ENCODE measurements around the gene PAM. TPM values are rescaled to one million over a fixed set of nuclear protein-coding genes. Genes with fewer than 3 reads are reported as not detected.
A peak's percentile ranks its signal among the peaks of the same experiment; 100 is the strongest.

Gene PAM
- total RNA-seq, 2 donors from 2014 or later: 32.9 to 38.2 TPM

- Mint-ChIP-seq H3K9me3 (no peaks in the 10 kb centered on the region), H3K27me3 (ENCODE audit: insufficient read depth) (no peaks in the 10 kb centered on the region), H3K36me3 (ENCODE audit: low read depth) (no peaks in the 10 kb centered on the region), H3K4me3 (no peak overlapping the region), H3K27ac (no peak overlapping the region), H3K4me1 (peaks cover 20% of the 10 kb centered on the region)
- no peaks in the 10 kb centered on the region for H3K9me3 ChIP-seq (ENCODE audit: control insufficient read depth, low read length)
- H3K27me3 ChIP-seq (ENCODE audit: control insufficient read depth, insufficient read depth, low read length, poor library complexity, severe bottlenecking): peaks cover 25% of the 10 kb centered on the region
- no peak for TF ChIP-seq CTCF (conservative IDR thresholded peaks at IDR 0.05)
- no peaks in the 10 kb centered on the region for H3K4me1 ChIP-seq (ENCODE audit: control insufficient read depth, insufficient read depth, low read length)
- DNase-seq: no peak
- H3K36me3 ChIP-seq (ENCODE audit: control insufficient read depth, insufficient read depth, low read length): no peaks in the 10 kb centered on the region
- H3K4me3 ChIP-seq (ENCODE audit: low read length): no peak overlapping the region
- no peak overlapping the region for H3K27ac ChIP-seq (ENCODE audit: low read depth, low read length)
- H3K9ac ChIP-seq (ENCODE audit: extremely low read depth, low read length, poor library complexity, severe bottlenecking): no peak overlapping the region
Measured at GRCh38 chr5:102762095-102762534, 7.0 kb downstream of the PAM start.

DNA sequence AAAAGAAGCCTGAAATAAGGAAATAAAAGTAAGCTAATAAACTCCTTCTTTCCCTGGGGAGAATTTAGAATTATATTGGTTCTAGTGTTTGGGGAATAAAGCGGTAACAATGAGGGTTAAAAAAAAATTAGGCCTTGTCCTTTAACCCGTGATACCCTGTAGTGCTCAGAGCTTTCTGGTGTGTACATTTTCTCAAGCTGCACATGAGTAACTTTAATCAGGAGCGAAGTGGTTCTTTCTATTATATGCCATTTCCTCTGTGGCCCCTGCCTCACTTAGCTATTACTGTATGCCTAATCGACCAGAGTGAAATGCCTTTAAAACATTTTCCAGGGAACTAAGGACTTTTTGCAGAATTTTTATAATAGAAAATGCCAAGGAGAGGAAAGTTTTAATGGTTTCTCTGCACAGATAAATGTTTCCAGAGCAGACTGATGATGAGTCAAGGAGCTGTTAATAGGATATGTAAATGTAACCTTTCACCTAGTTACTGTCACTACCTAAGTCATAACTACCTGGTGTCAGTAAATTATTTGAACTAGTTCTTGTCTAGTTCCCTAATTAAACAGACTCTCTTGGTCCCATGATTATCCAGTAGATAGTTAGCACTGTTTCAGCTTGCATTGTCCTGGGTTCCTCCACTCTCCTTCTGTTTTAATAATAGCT lies 7.6 kb downstream of the PAM start:
- Mint-ChIP-seq H3K9me3 (no peaks in the 10 kb centered on the region), H3K27ac (no peak overlapping the region), H3K36me3 (ENCODE audit: low read depth) (no peaks in the 10 kb centered on the region), H3K27me3 (ENCODE audit: insufficient read depth) (no peaks in the 10 kb centered on the region), H3K4me3 (no peak overlapping the region), H3K4me1 (peaks cover 20% of the 10 kb centered on the region)
- no peak overlapping the region for H3K27ac ChIP-seq (ENCODE audit: low read depth, low read length)
- H3K36me3 ChIP-seq (ENCODE audit: control insufficient read depth, insufficient read depth, low read length): no peaks in the 10 kb centered on the region
- no peak overlapping the region for H3K9ac ChIP-seq (ENCODE audit: extremely low read depth, low read length, poor library complexity, severe bottlenecking)
- no peak overlapping the region for H3K4me3 ChIP-seq (ENCODE audit: low read length)
- no peaks in the 10 kb centered on the region for H3K4me1 ChIP-seq (ENCODE audit: control insufficient read depth, insufficient read depth, low read length)
- H3K9me3 ChIP-seq (ENCODE audit: control insufficient read depth, low read length): no peaks in the 10 kb centered on the region
- 73 to 85% methylated on average over 3 to 4 of the region's 4 CpGs for WGBS, 2 experiments (ENCODE audit: insufficient coverage in 1 of 2, insufficient read length in 1 of 2)
- TF ChIP-seq CTCF (conservative IDR thresholded peaks at IDR 0.05): no peak
- no peak for DNase-seq
- peaks cover 19% of the 10 kb centered on the region for H3K27me3 ChIP-seq (ENCODE audit: control insufficient read depth, insufficient read depth, low read length, poor library complexity, severe bottlenecking)

- DNase-seq: no peak
- Histone ChIP-seq H3K4me1 (ENCODE audit: control insufficient read depth, insufficient read depth, low read length) (no peaks in the 10 kb centered on the region), H3K4me3 (ENCODE audit: low read length) (no peak overlapping the region), H3K9me3 (ENCODE audit: control insufficient read depth, low read length) (no peaks in the 10 kb centered on the region), H3K27me3 (ENCODE audit: control insufficient read depth, insufficient read depth, low read length, poor library complexity, severe bottlenecking) (peaks cover 11% of the 10 kb centered on the region), H3K9ac (ENCODE audit: extremely low read depth, low read length, poor library complexity, severe bottlenecking) (no peak overlapping the region), H3K36me3 (ENCODE audit: control insufficient read depth, insufficient read depth, low read length) (no peaks in the 10 kb centered on the region), H3K27ac (ENCODE audit: low read depth, low read length) (no peak overlapping the region)
- H3K36me3 Mint-ChIP-seq (ENCODE audit: low read depth): no peaks in the 10 kb centered on the region
- H3K4me1 Mint-ChIP-seq: peaks cover 20% of the 10 kb centered on the region
- no peak overlapping the region for H3K4me3 Mint-ChIP-seq
- no peak for TF ChIP-seq CTCF (conservative IDR thresholded peaks at IDR 0.05)
- H3K27ac Mint-ChIP-seq: peak overlapping the region; percentile 2
- no peaks in the 10 kb centered on the region for H3K9me3 Mint-ChIP-seq
- 93 to 100% methylated on average over 2 to 5 of the region's 5 CpGs for WGBS, 2 experiments (ENCODE audit: insufficient coverage in 1 of 2, insufficient read length in 1 of 2)
- H3K27me3 Mint-ChIP-seq (ENCODE audit: insufficient read depth): no peaks in the 10 kb centered on the region
Measured at GRCh38 chr5:102763734-102764133, 8.6 kb downstream of the PAM start.
